ENCODE measurements around the gene ATXN2. TPM values are rescaled to one million over a fixed set of nuclear protein-coding genes. Genes with fewer than 3 reads are reported as not detected.
A peak's percentile ranks its signal among the peaks of the same experiment; 100 is the strongest.

Gene ATXN2
- total RNA-seq, 4 donors from 2014 or later, result 63.1 to 102 (median 63.8) TPM

GRCh38 chr12:111412830-111413441 lies 186.2 kb downstream of the ATXN2 start:
- no peak overlapping the region for H3K4me3 ChIP-seq (replicated peaks in 1 of 3)
- DNase-seq, result no peak
- peaks cover 26 to 59% of the 10 kb centered on the region in 2 donors for H3K4me1 ChIP-seq
- TF ChIP-seq CTCF (IDR thresholded peaks at IDR 0.05) (no peak), POLR2A (IDR thresholded peaks at IDR 0.05) (no peak)
- intact Hi-C loops (cut with DNase I), result no loop called here
- H3K27ac ChIP-seq, result peak overlapping the region; percentile 44 to 81 (median 61)
- H3K9me3 ChIP-seq, result no peaks in the 10 kb centered on the region
- H3K36me3 ChIP-seq, result no peaks in the 10 kb centered on the region
- no peaks in the 10 kb centered on the region for H3K27me3 ChIP-seq
- 73 to 76% methylated on average over 6 of the region's 6 CpGs for WGBS, 2 donors

- Histone ChIP-seq H3K27me3 (no peaks in the 10 kb centered on the region), H3K27ac (peak overlapping the region; percentile 44 to 81 (median 61)), H3K4me1 (peaks cover 26 to 63% of the 10 kb centered on the region in 2 donors), H3K9me3 (no peaks in the 10 kb centered on the region), H3K36me3 (no peaks in the 10 kb centered on the region), H3K4me3 (replicated peaks in 1 of 3) (no peak overlapping the region)
- DNase-seq, result peak; percentile 52 to 64
- WGBS, 2 donors, result 54 to 65% methylated on average over 14 to 15 of the region's 15 CpGs
- intact Hi-C loops (cut with DNase I), result no loop called here
- TF ChIP-seq POLR2A (IDR thresholded peaks at IDR 0.05), result no peak
- no peak for TF ChIP-seq CTCF (IDR thresholded peaks at IDR 0.05)
Observed at GRCh38 chr12:111412007-111412829, 186.9 kb downstream of the ATXN2 start.

GRCh38 chr12:111411185-111411764 lies 187.8 kb downstream of the ATXN2 start:
- no peak overlapping the region for H3K4me3 ChIP-seq (replicated peaks in 1 of 3)
- DNase-seq, result peak; percentile 55 to 63
- H3K27me3 ChIP-seq, result no peaks in the 10 kb centered on the region
- no peaks in the 10 kb centered on the region for H3K36me3 ChIP-seq
- intact Hi-C loops (cut with DNase I), result no loop called here
- WGBS, 2 donors, result 77 to 78% methylated on average over 7 of the region's 8 CpGs
- peak overlapping the region; percentile 45 to 81 (median 61) for H3K27ac ChIP-seq
- no peaks in the 10 kb centered on the region for H3K9me3 ChIP-seq
- TF ChIP-seq CTCF (IDR thresholded peaks at IDR 0.05), result no peak
- TF ChIP-seq POLR2A (IDR thresholded peaks at IDR 0.05), result no peak
- H3K4me1 ChIP-seq, result peaks cover 31 to 72% of the 10 kb centered on the region in 2 donors

GRCh38 chr12:111410431-111411184 lies 188.5 kb downstream of the ATXN2 start:
- Histone ChIP-seq H3K4me3 (replicated peaks in 1 of 3) (no peak overlapping the region), H3K27ac (peak overlapping the region; percentile 45 to 81 (median 77)), H3K27me3 (no peaks in the 10 kb centered on the region), H3K4me1 (peaks cover 32 to 72% of the 10 kb centered on the region in 2 donors), H3K9me3 (no peaks in the 10 kb centered on the region), H3K36me3 (no peaks in the 10 kb centered on the region)
- WGBS, 2 donors, result 69 to 75% methylated on average over 10 to 12 of the region's 12 CpGs
- TF ChIP-seq POLR2A (IDR thresholded peaks at IDR 0.05) (no peak), CTCF (IDR thresholded peaks at IDR 0.05) (no peak)
- intact Hi-C loops (cut with DNase I), result no loop called here
- no peak for DNase-seq

Data from thyroid gland (tissue), 4 donors.